HG02623 (cell line): Measurements from ENCODE around the gene VAMP1.

Source experiments
- ATAC-seq: cut with Tn5 transposase; IDR thresholded peaks from one replicate; pipeline ENCODE4 v1.9.1; 2021; ENCODE audit warnings: moderate library complexity; ENCODE audit not compliant: unreplicated experiment

Gene VAMP1

GRCh38 chr12:6426882-6427671 is 43.4 kb downstream of the VAMP1 start:
- peak; percentile 62 for ATAC-seq

DNA sequence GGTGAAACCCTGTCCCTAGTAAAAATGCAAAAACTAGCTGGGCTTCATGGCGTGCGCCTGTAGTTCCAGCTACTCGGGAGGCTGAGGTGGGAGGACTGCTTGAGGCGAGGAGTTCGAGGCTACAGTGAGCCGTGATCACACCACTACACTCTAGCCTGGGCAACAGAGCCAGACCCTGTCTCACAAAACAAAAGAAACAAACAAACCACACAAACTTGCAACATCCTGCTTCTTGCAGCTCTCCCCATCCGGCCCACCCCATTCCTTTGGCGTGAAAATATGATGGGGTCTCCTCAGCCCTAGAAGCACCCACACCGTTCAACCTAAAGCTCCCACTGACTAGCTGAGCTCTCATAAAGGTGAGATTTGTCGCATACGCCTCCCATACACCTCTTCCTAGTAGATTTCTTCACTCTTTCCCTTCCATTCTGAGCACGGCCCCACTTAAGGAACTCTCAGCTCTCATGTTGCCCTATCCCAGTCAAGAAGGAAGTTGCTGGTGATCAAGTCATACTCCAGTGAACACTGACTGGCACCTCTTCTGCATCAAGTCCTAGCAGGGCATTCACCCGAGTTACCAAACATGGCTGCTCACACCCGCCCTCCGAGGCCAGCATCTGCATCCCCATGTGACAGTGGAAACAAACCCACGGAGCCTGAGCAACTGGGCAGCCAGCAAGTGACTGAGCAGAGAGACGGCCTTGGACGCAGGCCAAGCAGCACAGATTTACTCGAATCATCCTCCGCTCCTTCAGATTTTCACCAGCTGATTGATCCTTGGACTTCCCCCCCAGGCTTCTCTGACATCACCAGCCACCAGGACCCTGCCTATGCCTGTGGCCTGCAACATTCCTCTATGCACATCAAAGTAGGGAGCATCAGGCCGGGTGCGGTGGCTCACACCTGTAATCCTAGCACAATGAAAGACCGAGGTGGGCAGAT is 44.6 kb downstream of the VAMP1 start:
- ATAC-seq: no peak

DNA sequence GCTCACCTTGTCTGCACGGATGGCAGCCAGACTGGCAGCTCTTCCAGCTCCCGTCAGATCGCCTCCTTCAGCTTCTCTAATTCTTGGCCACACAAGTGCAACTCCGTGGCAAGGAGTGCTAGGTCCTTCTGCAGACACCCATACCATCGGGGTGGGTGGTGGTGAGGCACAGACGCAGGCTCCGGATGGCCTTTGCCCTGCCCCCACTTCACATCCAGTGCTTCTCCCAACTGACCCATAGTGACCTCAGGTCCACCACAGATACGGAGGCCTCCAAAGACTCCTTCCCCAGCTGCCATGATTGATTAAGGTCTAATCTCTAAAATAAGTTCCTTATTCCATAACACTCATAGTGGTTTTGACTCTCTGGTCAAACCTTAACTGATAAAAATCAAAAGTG is 45.6 kb downstream of the VAMP1 start:
- ATAC-seq: no peak

DNA sequence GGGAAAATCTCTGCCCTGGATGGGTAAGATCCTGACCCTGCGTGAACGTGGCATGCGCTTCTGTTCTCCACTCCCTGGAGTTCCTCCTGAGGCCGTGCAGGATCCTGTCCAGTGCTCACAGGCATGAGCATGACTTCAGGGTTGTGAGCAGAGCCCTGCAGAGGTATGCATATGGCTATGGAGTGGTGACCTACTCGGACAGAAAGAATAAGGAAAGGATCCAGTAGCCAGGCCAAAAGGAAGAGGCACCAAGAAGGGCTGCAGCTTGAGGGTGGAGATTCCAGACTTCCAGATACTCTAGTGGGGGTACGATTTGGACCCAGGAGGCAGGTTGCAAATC is 46.5 kb downstream of the VAMP1 start:
- no peak for ATAC-seq

DNA sequence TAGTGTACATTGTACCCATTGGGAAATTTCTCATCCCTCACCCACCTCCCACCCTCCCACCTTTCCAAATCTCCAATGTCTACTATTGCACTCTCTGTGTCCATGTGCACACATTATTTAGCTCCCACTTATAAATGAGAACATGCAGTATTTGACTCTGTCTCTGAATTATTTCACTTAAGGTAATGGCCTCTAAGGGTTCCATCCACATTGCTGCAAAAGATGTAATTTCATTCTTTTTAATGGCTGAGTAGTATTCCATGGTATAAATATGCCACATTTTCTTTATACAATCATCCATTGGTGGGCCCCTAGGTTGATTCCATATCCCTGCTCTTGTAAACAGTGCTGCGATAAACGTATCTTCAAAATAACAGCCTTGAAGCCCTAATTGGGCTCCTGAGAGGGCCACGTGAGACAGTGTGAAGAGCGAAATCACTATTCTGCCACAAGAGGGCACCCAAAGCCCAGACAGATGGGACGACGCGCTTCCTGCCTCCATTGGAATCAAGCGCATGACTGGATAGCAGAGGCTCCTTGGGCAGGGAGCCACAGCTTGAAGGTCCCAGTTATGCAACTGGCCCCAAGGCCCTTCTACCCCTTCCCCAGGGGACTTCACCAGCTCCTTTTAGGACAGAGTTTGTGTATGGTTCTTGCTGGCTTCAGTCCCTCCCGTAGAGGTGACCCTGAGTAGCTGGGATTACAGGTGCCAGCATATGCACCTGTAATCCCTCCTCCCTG is 47.0 kb downstream of the VAMP1 start:
- no peak for ATAC-seq

DNA sequence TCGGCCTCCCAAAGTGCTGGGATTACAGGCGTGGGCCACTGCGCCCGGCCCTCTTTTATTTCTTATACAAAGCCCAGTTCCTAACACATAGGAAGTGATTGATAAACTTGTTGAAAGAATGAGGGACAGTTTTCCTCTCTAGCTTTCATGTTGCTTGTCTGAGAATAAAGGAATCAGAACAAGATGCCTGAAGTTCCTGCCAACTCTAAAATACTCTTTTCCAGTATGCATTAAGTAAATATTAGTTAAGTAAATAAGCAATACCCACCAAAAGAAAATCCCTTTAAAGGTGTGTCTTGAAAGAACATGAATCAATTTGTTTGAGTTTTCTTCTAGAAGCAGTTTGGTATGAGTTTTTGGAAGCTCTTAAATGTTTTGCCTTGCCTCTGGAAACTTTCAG is 50.1 kb downstream of the VAMP1 start:
- ATAC-seq: no peak

DNA sequence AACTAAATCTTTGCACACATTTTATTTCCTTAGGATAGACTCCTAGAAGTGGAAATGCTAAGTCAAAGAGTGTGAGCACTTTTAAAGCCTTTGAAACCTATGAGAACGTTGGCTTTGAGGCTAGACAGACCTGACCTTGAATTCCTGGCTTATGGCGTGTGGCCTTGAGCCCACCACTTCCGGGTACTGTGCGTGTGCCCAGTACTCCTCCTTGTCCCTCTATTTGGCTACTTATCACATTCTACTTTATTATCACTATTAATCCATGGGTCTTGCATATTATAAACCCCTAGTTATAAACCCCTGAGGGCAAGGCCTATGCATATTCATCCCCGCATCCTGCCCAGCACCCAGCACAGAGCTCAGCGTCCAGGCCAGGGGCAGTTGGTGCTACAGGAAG is 51.7 kb downstream of the VAMP1 start:
- no peak for ATAC-seq

DNA sequence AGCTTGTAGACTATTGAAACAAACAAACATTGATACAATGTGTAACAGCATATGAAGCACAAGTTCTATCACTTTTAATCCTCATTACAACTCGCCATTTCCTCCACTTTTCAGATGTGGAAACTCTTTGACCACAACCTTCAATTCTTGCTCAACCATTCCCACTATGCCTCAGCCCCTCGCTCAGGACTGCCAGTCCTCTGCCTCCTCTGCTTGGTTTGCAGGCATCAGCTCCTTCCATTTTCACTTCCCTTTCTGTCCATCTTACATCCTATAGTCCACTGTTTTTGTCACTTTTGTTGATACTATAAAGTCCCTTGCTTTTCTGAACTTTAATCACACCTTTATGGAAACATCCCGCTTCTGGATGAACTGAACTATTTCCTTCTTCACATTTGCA is 53.9 kb downstream of the VAMP1 start:
- no peak for ATAC-seq
